ENCODE results near the gene EPS15.

EPS15 gene

GRCh38 chr1:51422367-51423072 is 96.5 kb downstream of the EPS15 start:
- Histone ChIP-seq H3K9ac (ENCODE audit: low read length) (no peak overlapping the region), H4K20me1 (ENCODE audit: insufficient read depth, low read length) (no peaks in the 10 kb centered on the region), H3K9me3 (replicated peaks; ENCODE audit: insufficient read depth, low read length) (no peaks in the 10 kb centered on the region)

GRCh38 chr1:51421964-51422363 is 97.1 kb downstream of the EPS15 start:
- no peaks in the 10 kb centered on the region for H3K9me2 ChIP-seq (replicated peaks; ENCODE audit: insufficient read depth, low read length)
- H3K9ac ChIP-seq (ENCODE audit: low read length), result no peak overlapping the region
- no peaks in the 10 kb centered on the region for H3K79me2 ChIP-seq (ENCODE audit: low read length)
- TF ChIP-seq EZH2phosphoT487 (IDR thresholded peaks at IDR 0.05; ENCODE audit: low read length) (no peak), CTCF (IDR thresholded peaks at IDR 0.05; ENCODE audit: low read length) (no peak), EZH2 (optimal IDR thresholded peaks at IDR 0.05; ENCODE audit: low read depth, low read length) (no peak)
- H2AFZ ChIP-seq (ENCODE audit: low read length), result no peak overlapping the region
- H3K27me3 ChIP-seq (replicated peaks; ENCODE audit: insufficient read depth, low read length), result no peaks in the 10 kb centered on the region
- no peaks in the 10 kb centered on the region for H3K4me1 ChIP-seq (ENCODE audit: low read length)
- no peaks in the 10 kb centered on the region for H3K9me3 ChIP-seq (replicated peaks; ENCODE audit: insufficient read depth, low read length)
- no peak overlapping the region for H3K27ac ChIP-seq (ENCODE audit: low read length)
- no peak overlapping the region for H3K4me2 ChIP-seq (ENCODE audit: low read depth, low read length)
- H3F3A ChIP-seq (ENCODE audit: insufficient read depth, low read length), result no peaks in the 10 kb centered on the region
- no peak overlapping the region for H3K4me3 ChIP-seq (ENCODE audit: low read length)
- H4K20me1 ChIP-seq (ENCODE audit: insufficient read depth, low read length), result no peaks in the 10 kb centered on the region
- DNase-seq, result no peak
- H3K36me3 ChIP-seq (replicated peaks; ENCODE audit: insufficient read depth, low read length), result no peaks in the 10 kb centered on the region

More at GRCh38 chr1:51422367-51423072, 96.5 kb downstream of the EPS15 start:
- no peaks in the 10 kb centered on the region for H3K9me2 ChIP-seq (replicated peaks; ENCODE audit: insufficient read depth, low read length)
- no peak for DNase-seq
- TF ChIP-seq CTCF (IDR thresholded peaks at IDR 0.05; ENCODE audit: low read length) (no peak), EZH2 (optimal IDR thresholded peaks at IDR 0.05; ENCODE audit: low read depth, low read length) (no peak), EZH2phosphoT487 (IDR thresholded peaks at IDR 0.05; ENCODE audit: low read length) (no peak)
- H3K79me2 ChIP-seq (ENCODE audit: low read length), result no peaks in the 10 kb centered on the region
- no peaks in the 10 kb centered on the region for H3K4me1 ChIP-seq (ENCODE audit: low read length)
- no peaks in the 10 kb centered on the region for H3K27me3 ChIP-seq (replicated peaks; ENCODE audit: insufficient read depth, low read length)
- no peaks in the 10 kb centered on the region for H3K36me3 ChIP-seq (replicated peaks; ENCODE audit: insufficient read depth, low read length)
- H3K4me2 ChIP-seq (ENCODE audit: low read depth, low read length), result no peak overlapping the region
- no peak overlapping the region for H3K27ac ChIP-seq (ENCODE audit: low read length)
- no peaks in the 10 kb centered on the region for H3F3A ChIP-seq (ENCODE audit: insufficient read depth, low read length)
- H2AFZ ChIP-seq (ENCODE audit: low read length), result no peak overlapping the region
- H3K4me3 ChIP-seq (ENCODE audit: low read length), result no peak overlapping the region

GRCh38 chr1:51420867-51421627 is 98.0 kb downstream of the EPS15 start:
- H3K9me3 ChIP-seq (replicated peaks; ENCODE audit: insufficient read depth, low read length), result no peaks in the 10 kb centered on the region
- no peaks in the 10 kb centered on the region for H3K36me3 ChIP-seq (replicated peaks; ENCODE audit: insufficient read depth, low read length)
- no peak overlapping the region for H3K27ac ChIP-seq (ENCODE audit: low read length)
- no peaks in the 10 kb centered on the region for H4K20me1 ChIP-seq (ENCODE audit: insufficient read depth, low read length)
- no peak overlapping the region for H3K4me3 ChIP-seq (ENCODE audit: low read length)
- no peak for DNase-seq
- no peaks in the 10 kb centered on the region for H3K79me2 ChIP-seq (ENCODE audit: low read length)
- no peak for TF ChIP-seq EZH2 (optimal IDR thresholded peaks at IDR 0.05; ENCODE audit: low read depth, low read length)
- TF ChIP-seq CTCF (IDR thresholded peaks at IDR 0.05; ENCODE audit: low read length), result no peak
- TF ChIP-seq EZH2phosphoT487 (IDR thresholded peaks at IDR 0.05; ENCODE audit: low read length), result no peak
- no peak overlapping the region for H3K4me2 ChIP-seq (ENCODE audit: low read depth, low read length)
- H3F3A ChIP-seq (ENCODE audit: insufficient read depth, low read length), result no peaks in the 10 kb centered on the region
- H3K9ac ChIP-seq (ENCODE audit: low read length), result no peak overlapping the region
- no peaks in the 10 kb centered on the region for H3K27me3 ChIP-seq (replicated peaks; ENCODE audit: insufficient read depth, low read length)
- H3K9me2 ChIP-seq (replicated peaks; ENCODE audit: insufficient read depth, low read length), result no peaks in the 10 kb centered on the region
- H2AFZ ChIP-seq (ENCODE audit: low read length), result no peak overlapping the region
- no peaks in the 10 kb centered on the region for H3K4me1 ChIP-seq (ENCODE audit: low read length)

Data from MM.1S (cell line).